ENCODE data around the gene SNRPB. TPM values are rescaled to one million over a fixed set of nuclear protein-coding genes. Genes with fewer than 3 reads are reported as not detected.

The SNRPB gene
- total RNA-seq, 2 experiments from 2014 or later, result 310 TPM

DNA sequence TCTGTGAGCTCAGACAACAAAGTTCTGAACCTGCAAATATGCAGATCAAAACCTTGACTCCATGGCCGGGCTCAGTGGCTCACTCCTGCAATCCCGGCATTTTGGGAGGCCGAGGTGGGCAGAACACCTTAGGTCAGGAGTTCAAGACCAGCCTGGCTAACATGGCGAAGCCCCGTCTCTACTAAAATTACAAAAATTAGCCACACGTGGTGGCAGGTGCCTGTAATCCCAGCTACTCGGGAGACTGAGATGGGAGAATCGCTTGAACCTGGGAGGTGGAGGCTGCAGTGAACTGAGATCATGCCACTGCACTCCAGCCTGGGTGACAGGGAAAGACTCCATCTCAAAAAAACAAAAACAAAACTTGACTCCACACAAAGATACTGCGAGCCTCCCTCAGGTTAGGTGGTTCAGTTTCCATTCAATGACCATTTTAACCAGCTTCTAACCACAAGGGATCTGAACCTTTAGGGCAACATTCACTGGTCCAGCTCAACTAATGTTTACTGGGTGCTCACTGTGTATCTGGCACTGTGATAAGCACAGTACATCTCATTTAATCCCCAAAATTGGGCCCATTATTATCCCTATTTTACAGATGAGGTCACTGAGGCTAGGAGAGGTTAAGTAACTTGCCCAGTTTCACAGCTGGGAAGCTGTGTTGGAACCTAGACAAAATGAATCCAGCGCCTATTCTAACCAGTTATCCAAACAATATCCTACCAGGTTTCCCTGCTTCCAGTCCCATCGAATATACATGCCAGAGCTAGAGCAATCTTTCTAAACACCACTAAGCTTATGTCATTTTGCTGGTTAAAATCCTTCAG lies 1.8 kb downstream of the SNRPB start:
- Mint-ChIP-seq H3K36me3 (ENCODE audit: low read depth) (peaks cover 70% of the 10 kb centered on the region), H3K27ac (peak overlapping the region; percentile 57), H3K27me3 (no peaks in the 10 kb centered on the region), H3K4me3 (peak overlapping the region; percentile 98), H3K9me3 (no peaks in the 10 kb centered on the region), H3K4me1 (peaks cover 53% of the 10 kb centered on the region)
- DNase-seq, result no peak
- ChIA-PET CTCF (interaction anchor here (0.5 to 6.1 kb wide), 6 partner anchors 9 to 178 kb away, joined by 3 to 88 read pairs (median 4); no protein-coding TSS in a partner anchor), POLR2A (interaction anchor here (0.9 to 5.3 kb wide), 9 partner anchors 11 to 404 kb away, joined by 3 to 81 read pairs (median 22); partner anchors contain the start of genes IDH3B, NOP56 and ZNF343)

DNA sequence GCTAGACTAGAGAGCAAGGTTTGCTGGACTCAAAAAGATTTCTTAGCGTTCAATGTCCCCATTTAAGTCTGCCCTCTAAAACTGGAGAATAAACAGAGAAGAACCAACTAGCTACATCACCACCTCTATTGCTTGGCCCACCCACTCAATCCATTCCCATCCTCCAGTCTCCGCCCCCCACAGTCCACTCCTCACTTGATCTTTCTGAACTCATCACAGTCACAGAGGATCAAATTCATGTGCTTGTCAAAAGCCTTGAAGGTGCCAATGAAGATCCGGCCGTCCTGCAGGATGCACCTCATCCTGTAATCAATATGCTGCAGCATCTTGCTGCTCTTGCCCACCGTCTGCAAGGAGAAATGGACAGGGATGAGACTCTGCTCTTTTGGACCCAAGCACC lies 3.2 kb downstream of the SNRPB start:
- H3K9me3 Mint-ChIP-seq, result no peaks in the 10 kb centered on the region
- ChIA-PET CTCF (interaction anchor here (1.1 to 6.1 kb wide), 3 partner anchors 9 to 55 kb away, joined by 3 to 88 read pairs (median 37); no protein-coding TSS in a partner anchor), POLR2A (interaction anchor here (0.6 to 5.3 kb wide), 4 partner anchors 11 to 184 kb away, joined by 3 to 75 read pairs (median 4); partner anchors contain the start of genes NOP56 and ZNF343)
- H3K27ac Mint-ChIP-seq, result no peak overlapping the region
- H3K4me3 Mint-ChIP-seq, result peak overlapping the region; percentile 18
- H3K27me3 Mint-ChIP-seq, result no peaks in the 10 kb centered on the region
- H3K36me3 Mint-ChIP-seq (ENCODE audit: low read depth), result peaks cover 81% of the 10 kb centered on the region
- peaks cover 51% of the 10 kb centered on the region for H3K4me1 Mint-ChIP-seq
- no peak for DNase-seq

DNA sequence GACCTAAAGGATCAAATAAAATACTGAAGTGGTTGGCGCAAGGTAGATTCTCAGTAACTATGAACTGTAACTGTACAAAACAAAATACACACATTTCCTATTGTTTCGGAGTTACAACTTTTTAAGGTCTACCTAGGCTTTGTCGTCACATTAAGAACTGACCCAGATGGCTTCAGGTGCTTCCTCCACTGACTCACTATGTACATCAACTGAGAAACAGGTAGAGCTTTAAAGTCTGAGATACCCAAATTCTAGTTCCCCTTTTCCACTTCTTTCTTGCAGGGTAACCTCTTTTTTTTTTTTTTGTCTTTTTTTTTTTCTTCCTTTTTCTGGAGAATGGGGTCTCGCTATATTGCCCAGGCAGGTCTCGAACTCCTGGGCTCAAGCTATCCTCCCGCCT lies 5.5 kb downstream of the SNRPB start:
- POLR2A ChIA-PET, result no interaction called here
- Mint-ChIP-seq H3K4me3 (no peak overlapping the region), H3K4me1 (peaks cover 36% of the 10 kb centered on the region), H3K27ac (no peak overlapping the region), H3K27me3 (no peaks in the 10 kb centered on the region), H3K9me3 (no peaks in the 10 kb centered on the region), H3K36me3 (ENCODE audit: low read depth) (peaks cover 92% of the 10 kb centered on the region)
- no peak for DNase-seq
- CTCF ChIA-PET, result no interaction called here

DNA sequence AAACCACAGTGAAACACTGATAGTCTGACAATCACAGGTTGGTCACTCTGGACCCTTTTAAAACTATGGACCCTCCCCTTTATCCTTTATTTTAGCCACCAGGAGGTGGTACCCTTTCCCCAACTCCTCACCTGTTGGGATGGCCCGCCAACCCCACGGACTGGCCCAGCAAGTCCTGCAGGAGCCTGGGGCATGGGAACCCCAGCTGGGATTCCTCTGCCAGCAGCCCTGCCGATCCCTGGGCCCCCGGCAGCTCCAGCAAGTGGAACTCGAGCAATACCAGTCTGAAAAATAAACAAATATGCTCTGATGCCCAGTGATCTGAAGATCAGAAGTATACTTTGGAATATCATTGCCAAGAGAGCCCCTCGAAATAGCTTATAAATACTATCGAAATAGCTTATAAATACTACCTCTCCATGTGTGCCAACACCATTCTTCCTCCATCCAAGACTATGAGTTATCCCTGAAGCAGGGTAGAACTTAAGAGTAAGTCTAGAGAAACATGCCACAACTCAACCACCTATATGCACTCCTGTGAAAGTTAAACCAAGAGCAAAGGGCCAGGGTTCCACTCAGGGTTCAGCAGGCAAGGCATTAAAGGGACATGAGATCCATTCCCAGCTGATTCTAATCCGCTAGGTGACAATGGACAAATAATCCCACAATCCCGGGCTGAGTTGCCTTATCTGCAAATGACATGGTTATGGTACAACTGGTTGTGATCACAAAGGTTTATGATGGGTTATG lies 6.8 kb downstream of the SNRPB start:
- Mint-ChIP-seq H3K4me1 (peaks cover 28% of the 10 kb centered on the region), H3K27me3 (no peaks in the 10 kb centered on the region), H3K36me3 (ENCODE audit: low read depth) (peaks cover 90% of the 10 kb centered on the region), H3K4me3 (no peak overlapping the region), H3K27ac (no peak overlapping the region), H3K9me3 (no peaks in the 10 kb centered on the region)
- CTCF ChIA-PET, result interaction anchor here (2.2 kb wide), 1 partner anchor 12 kb away, joined by 9 read pairs; no protein-coding TSS in a partner anchor
- DNase-seq, result no peak
- POLR2A ChIA-PET, result no interaction called here

DNA sequence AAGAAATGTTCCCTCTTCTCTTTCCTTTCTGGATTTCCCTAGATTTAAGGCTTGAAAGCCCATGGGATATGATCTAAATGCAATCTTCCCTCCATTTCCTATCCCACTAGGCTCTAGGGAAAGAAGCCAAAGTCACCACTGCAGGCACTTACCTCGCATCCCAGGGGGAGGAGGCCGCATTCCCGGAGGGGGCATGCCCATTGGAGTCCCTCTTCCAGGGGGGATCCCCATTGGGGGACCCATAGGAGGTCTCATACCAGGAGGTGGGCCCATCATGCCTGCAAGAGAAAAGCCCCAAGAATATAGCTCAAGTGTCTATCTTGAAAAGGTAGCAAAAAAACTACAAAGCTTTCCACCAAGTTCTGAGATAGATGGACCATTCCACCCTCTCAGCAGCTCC lies 8.1 kb downstream of the SNRPB start:
- no peak for DNase-seq
- Mint-ChIP-seq H3K4me1 (peaks cover 15% of the 10 kb centered on the region), H3K27ac (no peak overlapping the region), H3K9me3 (no peaks in the 10 kb centered on the region), H3K27me3 (no peaks in the 10 kb centered on the region), H3K36me3 (ENCODE audit: low read depth) (peaks cover 81% of the 10 kb centered on the region), H3K4me3 (no peak overlapping the region)
- CTCF ChIA-PET, result interaction anchor here (2.2 kb wide), 1 partner anchor 11 kb away, joined by 9 read pairs; no protein-coding TSS in a partner anchor
- POLR2A ChIA-PET, result no interaction called here

DNA sequence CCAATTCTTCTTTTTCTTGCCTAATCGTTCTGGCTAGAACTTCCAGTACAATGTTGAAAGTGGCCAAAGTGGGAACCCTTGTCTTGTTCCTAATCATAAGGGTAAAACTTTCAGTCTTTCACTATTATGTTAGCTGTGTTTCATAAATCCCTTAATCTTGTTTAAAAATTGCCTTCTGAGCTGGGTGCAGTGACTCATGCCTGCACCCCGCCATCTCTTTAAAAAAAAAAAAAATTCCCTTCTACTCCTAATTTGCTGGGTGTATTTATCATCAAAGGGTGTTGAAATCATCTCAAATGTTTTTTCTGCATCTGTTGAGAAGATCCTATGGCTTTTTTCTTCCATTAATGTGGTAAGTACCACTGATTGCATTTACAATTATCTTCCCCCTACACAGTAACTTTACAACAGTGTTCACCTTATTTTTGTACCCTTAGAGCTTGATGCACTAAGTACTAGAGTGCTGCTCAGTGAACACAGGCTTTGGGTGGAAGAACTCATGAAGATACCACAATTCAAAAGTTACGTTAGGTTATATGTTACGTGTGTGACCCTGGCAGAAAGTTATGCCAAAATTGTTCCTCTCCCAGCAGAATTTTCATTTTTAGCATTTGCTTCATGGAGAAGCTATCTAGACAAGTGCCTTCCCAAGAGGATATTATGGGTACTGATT lies 9.7 kb downstream of the SNRPB start:
- POLR2A ChIA-PET, result interaction anchor here (7.6 kb wide), 1 partner anchor 9 kb away, joined by 81 read pairs; the partner anchor contains the start of gene SNRPB
- CTCF ChIA-PET, result interaction anchor here (1.2 to 2.0 kb wide), 3 partner anchors 9 to 252 kb away, joined by 3 to 9 read pairs (median 7); no protein-coding TSS in a partner anchor
- Mint-ChIP-seq H3K36me3 (ENCODE audit: low read depth) (peaks cover 66% of the 10 kb centered on the region), H3K9me3 (no peaks in the 10 kb centered on the region), H3K4me1 (peaks cover 3% of the 10 kb centered on the region), H3K27me3 (no peaks in the 10 kb centered on the region), H3K4me3 (no peak overlapping the region), H3K27ac (no peak overlapping the region)
- DNase-seq, result no peak

DNA sequence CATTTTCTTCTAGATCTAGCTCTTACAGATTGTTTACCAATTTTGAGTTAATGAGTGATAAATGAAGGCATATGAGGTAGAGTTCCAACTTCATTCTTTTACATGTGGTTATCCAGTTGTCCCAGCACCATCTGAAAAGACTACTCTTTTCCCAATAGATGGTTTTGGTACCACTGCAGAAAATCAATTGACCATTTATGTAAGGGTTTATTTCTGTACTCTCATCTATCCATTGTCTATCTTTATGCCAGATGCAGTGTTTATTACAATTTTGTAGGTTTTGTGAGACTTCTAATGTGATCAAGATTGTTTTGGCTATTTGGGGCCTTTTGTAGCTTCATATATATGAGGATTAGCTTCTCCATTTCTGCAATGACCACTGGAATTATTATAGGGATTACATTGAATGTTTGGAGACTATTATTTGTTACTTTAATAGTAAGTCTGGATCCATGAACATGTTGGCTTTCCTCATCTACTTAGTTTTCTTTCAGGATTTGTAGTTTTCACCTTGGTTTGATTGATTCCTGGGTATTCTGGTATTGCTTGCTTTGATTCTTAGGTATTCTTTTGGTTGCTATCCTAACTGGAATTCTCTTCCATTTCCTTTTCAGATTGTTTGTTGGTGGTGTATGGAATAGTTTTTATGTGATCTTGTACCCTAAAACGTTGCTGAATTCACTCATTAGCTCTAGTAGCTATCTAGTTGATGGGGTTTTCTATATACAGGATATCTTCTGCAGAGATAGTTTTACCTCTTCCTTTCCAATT lies 10.4 kb downstream of the SNRPB start:
- H3K4me3 Mint-ChIP-seq, result no peak overlapping the region
- no peak for DNase-seq
- H3K27ac Mint-ChIP-seq, result no peak overlapping the region
- ChIA-PET CTCF (interaction anchor here (0.6 to 2.0 kb wide), 5 partner anchors 8 to 252 kb away, joined by 3 to 9 read pairs (median 3); no protein-coding TSS in a partner anchor), POLR2A (interaction anchor here (7.6 kb wide), 1 partner anchor 10 kb away, joined by 81 read pairs; the partner anchor contains the start of gene SNRPB)
- H3K4me1 Mint-ChIP-seq, result peaks cover 2% of the 10 kb centered on the region
- H3K9me3 Mint-ChIP-seq, result no peaks in the 10 kb centered on the region
- H3K36me3 Mint-ChIP-seq (ENCODE audit: low read depth), result peaks cover 59% of the 10 kb centered on the region
- no peaks in the 10 kb centered on the region for H3K27me3 Mint-ChIP-seq

DNA sequence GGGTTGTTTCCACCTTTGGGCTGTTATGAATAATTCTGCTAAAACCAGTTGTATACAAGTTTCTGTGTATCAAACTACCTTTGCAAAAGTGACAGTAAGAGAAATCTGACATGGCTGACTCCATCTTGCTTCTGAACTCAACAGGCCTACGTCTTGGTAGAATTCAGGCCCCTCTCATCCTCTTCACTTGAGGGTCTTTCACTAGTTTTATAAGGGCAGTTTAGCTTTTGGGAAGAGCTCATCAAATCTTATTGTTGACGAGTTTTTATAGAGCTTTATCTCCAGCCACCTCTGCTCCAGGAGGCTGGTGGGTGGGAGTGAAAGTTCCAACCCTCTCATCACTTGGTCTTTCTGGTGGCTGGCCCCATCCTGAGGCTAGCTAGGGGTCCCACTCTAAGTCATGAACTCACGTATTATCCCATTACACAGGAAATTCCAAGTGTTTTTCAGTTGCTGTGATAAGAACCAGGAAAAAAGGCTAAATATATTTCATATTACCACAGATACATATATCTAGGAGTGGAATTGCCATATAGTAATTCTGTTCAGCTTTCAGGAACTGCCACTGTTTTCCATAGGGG lies 11.6 kb downstream of the SNRPB start:
- Mint-ChIP-seq H3K27ac (no peak overlapping the region), H3K36me3 (ENCODE audit: low read depth) (peaks cover 48% of the 10 kb centered on the region), H3K4me3 (no peak overlapping the region), H3K9me3 (no peaks in the 10 kb centered on the region), H3K27me3 (no peaks in the 10 kb centered on the region), H3K4me1 (peaks cover 2% of the 10 kb centered on the region)
- CTCF ChIA-PET, result interaction anchor here (0.6 to 4.0 kb wide), 2 partner anchors 72 to 253 kb away, joined by 4 to 19 read pairs; no protein-coding TSS in a partner anchor
- POLR2A ChIA-PET, result interaction anchor here (7.6 kb wide), 1 partner anchor 11 kb away, joined by 81 read pairs; the partner anchor contains the start of gene SNRPB
- no peak for DNase-seq

DNA sequence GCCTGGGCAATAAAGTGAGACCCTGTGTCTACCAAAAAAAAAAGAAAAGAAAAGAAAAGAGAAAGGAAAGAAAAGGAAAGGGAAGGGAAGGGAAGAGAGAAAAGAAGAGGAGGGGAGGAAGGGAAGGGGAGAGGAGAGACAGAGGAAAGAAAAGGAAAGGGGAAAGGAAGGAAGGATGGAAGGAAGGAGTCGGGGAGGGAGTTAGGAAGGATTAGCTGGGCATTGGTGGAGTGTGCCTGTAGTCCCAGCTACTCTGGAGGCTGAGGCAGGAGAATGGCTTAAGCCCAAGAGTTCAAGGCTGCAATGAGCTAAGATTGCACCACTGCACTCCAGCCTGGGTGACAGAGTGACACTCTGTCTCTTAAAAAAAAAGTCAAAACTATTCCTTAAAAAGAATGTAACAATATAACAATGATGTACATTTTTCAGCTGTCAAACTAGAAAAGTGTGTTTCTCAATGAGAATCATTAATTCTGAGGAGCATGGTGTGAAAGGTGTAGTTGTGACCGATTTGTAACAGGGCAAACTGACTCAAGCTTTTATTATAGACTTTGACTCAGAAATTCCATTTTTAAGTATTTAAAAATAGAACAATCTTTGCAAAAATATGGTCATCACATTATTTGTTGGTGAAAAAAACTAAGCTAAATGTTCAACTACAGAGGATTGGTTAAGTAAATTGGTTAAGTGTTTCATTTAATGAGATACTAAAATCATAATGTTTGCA lies 14.7 kb downstream of the SNRPB start:
- H3K36me3 Mint-ChIP-seq (ENCODE audit: low read depth), result peaks cover 18% of the 10 kb centered on the region
- H3K4me1 Mint-ChIP-seq, result peaks cover 3% of the 10 kb centered on the region
- POLR2A ChIA-PET, result interaction anchor here (0.7 to 7.6 kb wide), 3 partner anchors 11 to 33 kb away, joined by 3 to 81 read pairs (median 3); partner anchors contain the start of gene SNRPB
- H3K27ac Mint-ChIP-seq, result no peak overlapping the region
- no peak overlapping the region for H3K4me3 Mint-ChIP-seq
- CTCF ChIA-PET, result interaction anchor here (1.0 to 4.0 kb wide), 5 partner anchors 9 to 249 kb away, joined by 3 to 19 read pairs (median 4); no protein-coding TSS in a partner anchor
- H3K9me3 Mint-ChIP-seq, result no peaks in the 10 kb centered on the region
- DNase-seq, result no peak
- H3K27me3 Mint-ChIP-seq, result peaks cover 1% of the 10 kb centered on the region

DNA sequence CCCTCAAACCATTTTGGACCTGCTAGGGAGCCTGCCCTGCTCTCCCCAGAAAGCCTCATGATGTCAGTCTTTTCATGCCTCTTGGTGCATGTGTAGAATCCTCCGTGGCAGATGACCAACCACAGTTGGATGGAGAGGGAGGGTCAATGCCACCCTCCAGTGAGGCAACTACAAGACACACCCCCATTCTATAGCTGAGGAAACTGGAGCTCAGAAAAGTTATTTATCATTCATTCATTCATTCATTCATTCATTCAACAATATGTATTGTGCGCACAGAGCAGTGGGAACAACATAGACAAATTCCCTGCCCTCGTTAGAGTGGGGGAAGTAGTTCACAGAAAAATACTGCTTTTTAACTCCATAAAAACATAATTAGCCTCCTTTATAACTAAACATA lies 16.8 kb downstream of the SNRPB start:
- no peak for DNase-seq
- Mint-ChIP-seq H3K27me3 (peaks cover 5% of the 10 kb centered on the region), H3K4me1 (peaks cover 19% of the 10 kb centered on the region), H3K27ac (no peak overlapping the region), H3K36me3 (ENCODE audit: low read depth) (peaks cover 3% of the 10 kb centered on the region), H3K4me3 (no peak overlapping the region), H3K9me3 (no peaks in the 10 kb centered on the region)
- ChIA-PET POLR2A (no interaction called here), CTCF (interaction anchor here (0.7 to 4.9 kb wide), 8 partner anchors 15 to 246 kb away, joined by 3 to 41 read pairs (median 5); partner anchors contain the start of genes SNRPB and TGM6)
